Tongue (tissue), 2 donors: Measurements from ENCODE around the gene PDE4D. TPM values are rescaled to one million over a fixed set of nuclear protein-coding genes. Genes with fewer than 3 reads are reported as not detected.
"Not testable (repeated sequence)": the region's sequence is repeated elsewhere in the genome, so short reads cannot be mapped to it uniquely, and the experiment has no call there.

Experiments
- DNase-seq: peaks from one replicate; pipeline ENCODE4 v3.0.0-alpha.2; 2015
- total RNA-seq: library from RNA; depleted of rRNA; stranded (reverse); fragments of >200 nt; gene quantifications from one replicate; pipeline ENCODE4 v1.2.3, GENCODE V29; 2014

The PDE4D gene
- total RNA-seq, 1 donor from 2014 or later = 189 TPM

- DNase-seq = peak; percentile 48
Observed at GRCh38 chr5:59798862-59799667, 94.5 kb downstream of the PDE4D start.

- no peak for DNase-seq
Observed at GRCh38 chr5:59795141-59795540, 98.4 kb downstream of the PDE4D start.

GRCh38 chr5:59792983-59793585, 100.4 kb downstream of the PDE4D start:
- DNase-seq = no peak

GRCh38 chr5:59791617-59792016, 101.9 kb downstream of the PDE4D start:
- DNase-seq = no peak

GRCh38 chr5:59790776-59791475, 102.6 kb downstream of the PDE4D start:
- no peak for DNase-seq

GRCh38 chr5:59790376-59790775, 103.2 kb downstream of the PDE4D start:
- DNase-seq = no peak

GRCh38 chr5:59789894-59790293, 103.6 kb downstream of the PDE4D start:
- DNase-seq = no peak

- peak; percentile 64 for DNase-seq
Observed at GRCh38 chr5:59789197-59789596, 104.3 kb downstream of the PDE4D start.

- no peak for DNase-seq
Observed at GRCh38 chr5:59786334-59786805, 107.2 kb downstream of the PDE4D start.

- no peak for DNase-seq
Observed at GRCh38 chr5:59785676-59786333, 107.7 kb downstream of the PDE4D start.

- DNase-seq = not testable (repeated sequence)
Observed at GRCh38 chr5:59784708-59785107, 108.8 kb downstream of the PDE4D start.

GRCh38 chr5:59783264-59783663, 110.3 kb downstream of the PDE4D start:
- no peak for DNase-seq

- no peak for DNase-seq
Observed at GRCh38 chr5:59782856-59783255, 110.7 kb downstream of the PDE4D start.

GRCh38 chr5:59779453-59779852, 114.1 kb downstream of the PDE4D start:
- DNase-seq = no peak

GRCh38 chr5:59777028-59777427, 116.5 kb downstream of the PDE4D start:
- no peak for DNase-seq

- DNase-seq = no peak
Observed at GRCh38 chr5:59773294-59773693, 120.2 kb downstream of the PDE4D start.

GRCh38 chr5:59772757-59773156, 120.8 kb downstream of the PDE4D start:
- no peak for DNase-seq

- no peak for DNase-seq
Observed at GRCh38 chr5:59772206-59772605, 121.3 kb downstream of the PDE4D start.

GRCh38 chr5:59770953-59771352, 122.6 kb downstream of the PDE4D start:
- DNase-seq = no peak

GRCh38 chr5:59769832-59770231, 123.7 kb downstream of the PDE4D start:
- DNase-seq = no peak

- no peak for DNase-seq
Observed at GRCh38 chr5:59769041-59769360, 124.5 kb downstream of the PDE4D start.

GRCh38 chr5:59768152-59769040, 125.1 kb downstream of the PDE4D start:
- peak; percentile 96 for DNase-seq
